ENCODE results near the gene KCTD18. TPM values are rescaled to one million over a fixed set of nuclear protein-coding genes. Genes with fewer than 3 reads are reported as not detected.

The KCTD18 gene
- total and polyA plus RNA-seq, 10 of the 15 experiments (the other 5 are each of a cell fraction or from before 2014, with no cell fraction given), result 1.4 to 16.9 (median 12.5) TPM

DNA sequence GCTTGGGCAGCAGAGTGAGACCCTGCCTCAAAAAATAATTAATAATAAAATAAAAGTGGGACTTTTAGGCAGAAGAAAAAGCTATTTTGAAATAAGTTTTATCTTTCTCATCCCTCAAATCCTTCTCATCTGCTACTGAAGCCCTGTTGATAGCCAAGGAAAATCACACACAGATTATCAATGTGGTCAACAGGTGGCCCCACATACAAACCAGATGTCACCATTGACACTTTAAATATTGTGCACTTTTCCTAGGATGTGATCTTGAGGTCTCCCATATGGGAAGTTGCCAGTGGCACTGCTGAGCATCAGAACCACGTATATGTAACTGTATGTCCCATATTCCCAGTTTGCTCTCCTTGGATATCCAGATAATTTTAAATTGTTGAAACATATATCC is 64.6 kb downstream of the KCTD18 start:
- CTCF ChIA-PET, result interaction anchor here (0.7 to 7.2 kb wide), 5 partner anchors 18 to 41 kb away, joined by 3 to 68 read pairs (median 3); no protein-coding TSS in a partner anchor
- DNase-seq (ENCODE audit: low read depth, low spot score) (no peak), ATAC-seq (no peak), FAIRE-seq (no peak)
- no peak for TF ChIP-seq RB1 (IDR thresholded peaks at IDR 0.05; ENCODE audit: borderline replicate concordance)
- TF ChIP-seq, protein P1, sequence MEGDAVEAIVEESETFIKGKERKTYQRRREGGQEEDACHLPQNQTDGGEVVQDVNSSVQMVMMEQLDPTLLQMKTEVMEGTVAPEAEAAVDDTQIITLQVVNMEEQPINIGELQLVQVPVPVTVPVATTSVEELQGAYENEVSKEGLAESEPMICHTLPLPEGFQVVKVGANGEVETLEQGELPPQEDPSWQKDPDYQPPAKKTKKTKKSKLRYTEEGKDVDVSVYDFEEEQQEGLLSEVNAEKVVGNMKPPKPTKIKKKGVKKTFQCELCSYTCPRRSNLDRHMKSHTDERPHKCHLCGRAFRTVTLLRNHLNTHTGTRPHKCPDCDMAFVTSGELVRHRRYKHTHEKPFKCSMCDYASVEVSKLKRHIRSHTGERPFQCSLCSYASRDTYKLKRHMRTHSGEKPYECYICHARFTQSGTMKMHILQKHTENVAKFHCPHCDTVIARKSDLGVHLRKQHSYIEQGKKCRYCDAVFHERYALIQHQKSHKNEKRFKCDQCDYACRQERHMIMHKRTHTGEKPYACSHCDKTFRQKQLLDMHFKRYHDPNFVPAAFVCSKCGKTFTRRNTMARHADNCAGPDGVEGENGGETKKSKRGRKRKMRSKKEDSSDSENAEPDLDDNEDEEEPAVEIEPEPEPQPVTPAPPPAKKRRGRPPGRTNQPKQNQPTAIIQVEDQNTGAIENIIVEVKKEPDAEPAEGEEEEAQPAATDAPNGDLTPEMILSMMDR (IDR thresholded peaks at IDR 0.05 in 2 of 3, conservative IDR thresholded peaks at IDR 0.05 in 1 of 3; ENCODE audit: control insufficient read depth in 2 of 3, extremely low read depth in 1 of 3, insufficient read depth in 1 of 3, low read depth in 3 of 3, low read length in 3 of 3), result peak in 1 of 3 experiments; percentile 30; a peak in 1 of 6 replicates
- Histone ChIP-seq H3K4me2 (ENCODE audit: control insufficient read depth, insufficient read depth) (no peak overlapping the region), H3K27ac (ENCODE audit: control insufficient read depth, insufficient read depth) (no peak overlapping the region), H3K36me3 (ENCODE audit: control insufficient read depth in 2 of 2, insufficient read depth in 2 of 2, low read length in 1 of 2) (no peaks in the 10 kb centered on the region; a peak in 1 of 4 replicates), H3K79me2 (ENCODE audit: control insufficient read depth, insufficient read depth, low read length) (no peaks in the 10 kb centered on the region), H2AFZ (ENCODE audit: control insufficient read depth, low read depth, low read length) (no peak overlapping the region), H3K4me3 (no peak overlapping the region), H3K9me3 (replicated peaks; ENCODE audit: control insufficient read depth, insufficient read depth, low read length) (no peaks in the 10 kb centered on the region), H3K4me1 (ENCODE audit: control insufficient read depth, insufficient read depth, low read length) (no peaks in the 10 kb centered on the region), H3K9ac (ENCODE audit: control insufficient read depth, insufficient read depth, low read length) (no peak overlapping the region), H3K27me3 (replicated peaks in 1 of 2; ENCODE audit: control insufficient read depth in 2 of 2, insufficient read depth in 2 of 2, low read length in 1 of 2) (no peaks in the 10 kb centered on the region), H4K20me1 (ENCODE audit: control insufficient read depth, insufficient read depth) (no peaks in the 10 kb centered on the region)
- in situ Hi-C loops (cut with MboI) (no loop called here), intact Hi-C loops (cut with micrococcal nuclease; ENCODE audit: unreplicated experiment) (no loop called here)
- POLR2A ChIA-PET, result no interaction called here
- 0% methylated on average over 1 of the region's 1 CpG for WGBS (ENCODE audit: insufficient coverage, insufficient replicate concordance, low lambda C conversion rate, missing lambda C conversion rate)
- SMC1A ChIA-PET (ENCODE audit: uncharacterized antibody, unreplicated experiment), result interaction anchor here (1.0 to 5.2 kb wide), 4 partner anchors 8 to 37 kb away, joined by 3 to 28 read pairs (median 3); no protein-coding TSS in a partner anchor
- RAD21 ChIA-PET (ENCODE audit: unreplicated experiment), result interaction anchor here (0.7 to 1.2 kb wide), 2 partner anchors 27 to 36 kb away, joined by 4 to 7 read pairs; no protein-coding TSS in a partner anchor
- BruUV-seq (replicated peaks), result no TSS peak

DNA sequence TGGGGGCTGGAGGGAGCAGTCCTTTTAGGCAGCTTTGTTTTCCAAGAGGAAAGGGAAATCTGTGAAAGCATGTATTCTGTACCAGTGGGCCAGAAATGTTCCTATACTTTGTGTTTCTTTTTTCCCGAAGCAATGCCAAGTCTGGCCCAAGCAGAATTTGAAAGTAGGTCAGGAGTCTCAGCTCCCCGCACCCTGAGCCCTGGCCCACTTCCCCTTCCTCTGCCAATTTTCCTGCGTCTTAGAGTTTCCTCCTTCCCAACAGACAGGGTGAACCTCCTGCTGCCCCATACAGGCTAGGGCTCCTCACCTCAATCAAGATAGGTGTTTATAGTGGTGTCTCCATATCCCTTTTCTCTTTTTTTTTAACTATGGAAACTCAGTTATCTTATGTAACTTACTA is 65.3 kb downstream of the KCTD18 start:
- H3K27me3 ChIP-seq (replicated peaks in 1 of 2; ENCODE audit: control insufficient read depth in 2 of 2, insufficient read depth in 2 of 2, low read length in 1 of 2), result no peaks in the 10 kb centered on the region
- in situ Hi-C loops (cut with MboI) (no loop called here), intact Hi-C loops (cut with micrococcal nuclease; ENCODE audit: unreplicated experiment) (no loop called here)
- H3K36me3 ChIP-seq (ENCODE audit: control insufficient read depth in 2 of 2, insufficient read depth in 2 of 2, low read length in 1 of 2), result no peaks in the 10 kb centered on the region; a peak in 1 of 4 replicates
- FAIRE-seq (no peak), ATAC-seq (no peak), DNase-seq (ENCODE audit: low read depth, low spot score) (no peak)
- ChIA-PET RAD21 (ENCODE audit: unreplicated experiment) (interaction anchor here (0.7 to 1.2 kb wide), 2 partner anchors 27 to 37 kb away, joined by 4 to 7 read pairs; no protein-coding TSS in a partner anchor), CTCF (interaction anchor here (1.1 to 7.2 kb wide), 3 partner anchors 27 to 42 kb away, joined by 3 to 68 read pairs (median 30); no protein-coding TSS in a partner anchor), SMC1A (ENCODE audit: uncharacterized antibody, unreplicated experiment) (interaction anchor here (0.6 to 5.2 kb wide), 4 partner anchors 24 to 116 kb away, joined by 3 to 28 read pairs (median 4); no protein-coding TSS in a partner anchor), POLR2A (no interaction called here)
- H3K4me3 ChIP-seq, result no peak overlapping the region
- no peak overlapping the region for H3K4me2 ChIP-seq (ENCODE audit: control insufficient read depth, insufficient read depth)
- WGBS (ENCODE audit: insufficient coverage, insufficient replicate concordance, low lambda C conversion rate, missing lambda C conversion rate), result 97% methylated on average over 3 of the region's 3 CpGs
- H3K27ac ChIP-seq (ENCODE audit: control insufficient read depth, insufficient read depth), result no peak overlapping the region
- no peaks in the 10 kb centered on the region for H3K79me2 ChIP-seq (ENCODE audit: control insufficient read depth, insufficient read depth, low read length)
- H4K20me1 ChIP-seq (ENCODE audit: control insufficient read depth, insufficient read depth), result no peaks in the 10 kb centered on the region
- BruUV-seq (replicated peaks), result no TSS peak
- no peak overlapping the region for H2AFZ ChIP-seq (ENCODE audit: control insufficient read depth, low read depth, low read length)
- no peak overlapping the region for H3K9ac ChIP-seq (ENCODE audit: control insufficient read depth, insufficient read depth, low read length)
- H3K4me1 ChIP-seq (ENCODE audit: control insufficient read depth, insufficient read depth, low read length), result no peaks in the 10 kb centered on the region
- H3K9me3 ChIP-seq (replicated peaks; ENCODE audit: control insufficient read depth, insufficient read depth, low read length), result no peaks in the 10 kb centered on the region
- TF ChIP-seq, protein P2, sequence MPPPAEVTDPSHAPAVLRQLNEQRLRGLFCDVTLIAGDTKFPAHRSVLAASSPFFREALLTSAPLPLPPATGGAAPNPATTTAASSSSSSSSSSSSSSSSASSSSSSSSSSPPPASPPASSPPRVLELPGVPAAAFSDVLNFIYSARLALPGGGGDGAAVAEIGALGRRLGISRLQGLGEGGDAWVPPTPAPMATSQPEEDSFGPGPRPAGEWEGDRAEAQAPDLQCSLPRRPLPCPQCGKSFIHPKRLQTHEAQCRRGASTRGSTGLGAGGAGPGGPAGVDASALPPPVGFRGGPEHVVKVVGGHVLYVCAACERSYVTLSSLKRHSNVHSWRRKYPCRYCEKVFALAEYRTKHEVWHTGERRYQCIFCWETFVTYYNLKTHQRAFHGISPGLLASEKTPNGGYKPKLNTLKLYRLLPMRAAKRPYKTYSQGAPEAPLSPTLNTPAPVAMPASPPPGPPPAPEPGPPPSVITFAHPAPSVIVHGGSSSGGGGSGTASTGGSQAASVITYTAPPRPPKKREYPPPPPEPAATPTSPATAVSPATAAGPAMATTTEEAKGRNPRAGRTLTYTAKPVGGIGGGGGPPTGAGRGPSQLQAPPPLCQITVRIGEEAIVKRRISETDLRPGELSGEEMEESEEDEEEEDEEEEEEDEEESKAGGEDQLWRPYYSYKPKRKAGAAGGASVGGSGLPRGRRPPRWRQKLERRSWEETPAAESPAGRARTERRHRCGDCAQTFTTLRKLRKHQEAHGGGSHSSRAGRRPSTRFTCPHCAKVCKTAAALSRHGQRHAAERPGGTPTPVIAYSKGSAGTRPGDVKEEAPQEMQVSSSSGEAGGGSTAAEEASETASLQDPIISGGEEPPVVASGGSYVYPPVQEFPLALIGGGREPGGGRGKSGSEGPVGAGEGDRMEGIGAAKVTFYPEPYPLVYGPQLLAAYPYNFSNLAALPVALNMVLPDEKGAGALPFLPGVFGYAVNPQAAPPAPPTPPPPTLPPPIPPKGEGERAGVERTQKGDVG (CRISPR knock-in tag; IDR thresholded peaks at IDR 0.05), result no peak
- TF ChIP-seq IKZF1 (conservative IDR thresholded peaks at IDR 0.05) (no peak), ZNF24 (IDR thresholded peaks at IDR 0.05) (no peak), ZNF622 (IDR thresholded peaks at IDR 0.05) (no peak), IRF4 (IDR thresholded peaks at IDR 0.05; ENCODE audit: low read depth, low read length) (no peak), MTA3 (IDR thresholded peaks at IDR 0.05; ENCODE audit: borderline replicate concordance, low read length) (no peak), BRCA1 (IDR thresholded peaks at IDR 0.05; ENCODE audit: low read depth, low read length) (no peak)
- TF ChIP-seq, protein P3, sequence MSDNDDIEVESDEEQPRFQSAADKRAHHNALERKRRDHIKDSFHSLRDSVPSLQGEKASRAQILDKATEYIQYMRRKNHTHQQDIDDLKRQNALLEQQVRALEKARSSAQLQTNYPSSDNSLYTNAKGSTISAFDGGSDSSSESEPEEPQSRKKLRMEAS (IDR thresholded peaks at IDR 0.05; ENCODE audit: low read depth, low read length), result no peak
